ENCODE results near the gene TBC1D30. TPM values are rescaled to one million over a fixed set of nuclear protein-coding genes. Genes with fewer than 3 reads are reported as not detected.
"Not testable (repeated sequence)": the region's sequence is repeated elsewhere in the genome, so short reads cannot be mapped to it uniquely, and the experiment has no call there.

The TBC1D30 gene
- total and polyA plus RNA-seq, 4 donors, result 0.46 to 2.2 (median 0.70) TPM

DNA sequence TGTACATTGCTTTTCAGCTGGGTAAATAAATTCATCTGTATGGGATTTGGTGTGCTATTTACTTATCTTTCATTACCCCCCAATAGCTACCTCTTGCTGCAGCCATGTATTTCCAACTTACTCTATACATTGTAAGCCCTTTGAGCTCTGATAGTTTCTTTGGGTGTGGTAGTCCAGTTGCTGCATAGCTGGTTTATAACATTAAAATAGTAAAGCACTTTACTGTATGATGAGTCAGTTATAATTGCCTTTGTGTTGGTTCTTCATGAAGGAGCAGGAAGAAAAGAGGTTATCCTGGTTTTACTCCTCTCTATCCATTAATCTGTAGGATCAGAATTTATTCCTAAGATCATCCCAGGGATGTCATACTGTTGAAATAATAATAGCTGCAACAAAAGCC is 15.7 kb downstream of the TBC1D30 start:
- no peak for TF ChIP-seq GABPA (IDR thresholded peaks at IDR 0.05 in 1 of 2, conservative IDR thresholded peaks at IDR 0.05 in 1 of 2)
- no peak for DNase-seq (ENCODE audit: low spot score)
- Histone ChIP-seq H3K9me3 (ENCODE audit: control insufficient read depth in 4 of 4, low read length in 3 of 4) (no peaks in the 10 kb centered on the region), H3K4me1 (ENCODE audit: control insufficient read depth in 4 of 4, insufficient read depth in 4 of 4, low read length in 3 of 4) (no peaks in the 10 kb centered on the region), H3K27ac (ENCODE audit: low read depth in 1 of 2, low read length in 2 of 2) (no peak overlapping the region), H3K4me3 (ENCODE audit: low read depth in 1 of 3, low read length in 3 of 3) (no peak overlapping the region), H3K9ac (ENCODE audit: low read depth in 1 of 2, low read length in 2 of 2) (no peak overlapping the region), H3K36me3 (ENCODE audit: control insufficient read depth in 4 of 4, insufficient read depth in 3 of 4, low read depth in 1 of 4, low read length in 3 of 4) (no peaks in the 10 kb centered on the region), H3K27me3 (ENCODE audit: control insufficient read depth in 4 of 4, insufficient read depth in 4 of 4, low read length in 3 of 4) (no peaks in the 10 kb centered on the region)

GRCh38 chr12:64840949-64841717 is 16.7 kb downstream of the TBC1D30 start:
- Histone ChIP-seq H3K4me3 (ENCODE audit: low read depth in 1 of 3, low read length in 3 of 3) (no peak overlapping the region), H3K36me3 (ENCODE audit: control insufficient read depth in 4 of 4, insufficient read depth in 3 of 4, low read depth in 1 of 4, low read length in 3 of 4) (no peaks in the 10 kb centered on the region), H3K4me1 (ENCODE audit: control insufficient read depth in 4 of 4, insufficient read depth in 4 of 4, low read length in 3 of 4) (no peaks in the 10 kb centered on the region), H3K9ac (ENCODE audit: low read depth in 1 of 2, low read length in 2 of 2) (no peak overlapping the region), H3K27me3 (ENCODE audit: control insufficient read depth in 4 of 4, insufficient read depth in 4 of 4, low read length in 3 of 4) (no peaks in the 10 kb centered on the region), H3K27ac (ENCODE audit: low read depth in 1 of 2, low read length in 2 of 2) (no peak overlapping the region), H3K9me3 (ENCODE audit: control insufficient read depth in 4 of 4, low read length in 3 of 4) (no peaks in the 10 kb centered on the region)
- TF ChIP-seq RXRA (IDR thresholded peaks at IDR 0.05), result no peak
- no peak for TF ChIP-seq HNF4A (conservative IDR thresholded peaks at IDR 0.05)
- TF ChIP-seq JUND (IDR thresholded peaks at IDR 0.05), result no peak
- TF ChIP-seq TAF1 (conservative IDR thresholded peaks at IDR 0.05), result no peak
- TF ChIP-seq, protein P1, sequence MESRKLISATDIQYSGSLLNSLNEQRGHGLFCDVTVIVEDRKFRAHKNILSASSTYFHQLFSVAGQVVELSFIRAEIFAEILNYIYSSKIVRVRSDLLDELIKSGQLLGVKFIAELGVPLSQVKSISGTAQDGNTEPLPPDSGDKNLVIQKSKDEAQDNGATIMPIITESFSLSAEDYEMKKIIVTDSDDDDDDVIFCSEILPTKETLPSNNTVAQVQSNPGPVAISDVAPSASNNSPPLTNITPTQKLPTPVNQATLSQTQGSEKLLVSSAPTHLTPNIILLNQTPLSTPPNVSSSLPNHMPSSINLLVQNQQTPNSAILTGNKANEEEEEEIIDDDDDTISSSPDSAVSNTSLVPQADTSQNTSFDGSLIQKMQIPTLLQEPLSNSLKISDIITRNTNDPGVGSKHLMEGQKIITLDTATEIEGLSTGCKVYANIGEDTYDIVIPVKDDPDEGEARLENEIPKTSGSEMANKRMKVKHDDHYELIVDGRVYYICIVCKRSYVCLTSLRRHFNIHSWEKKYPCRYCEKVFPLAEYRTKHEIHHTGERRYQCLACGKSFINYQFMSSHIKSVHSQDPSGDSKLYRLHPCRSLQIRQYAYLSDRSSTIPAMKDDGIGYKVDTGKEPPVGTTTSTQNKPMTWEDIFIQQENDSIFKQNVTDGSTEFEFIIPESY (IDR thresholded peaks at IDR 0.05), result no peak
- no peak for TF ChIP-seq HNF4G (IDR thresholded peaks at IDR 0.05)
- TF ChIP-seq MAX (IDR thresholded peaks at IDR 0.05), result no peak
- no peak for TF ChIP-seq EGR1 (IDR thresholded peaks at IDR 0.05; ENCODE audit: low read depth in 2 of 2)
- TF ChIP-seq YY1 (IDR thresholded peaks at IDR 0.05), result no peak
- TF ChIP-seq, protein P2, sequence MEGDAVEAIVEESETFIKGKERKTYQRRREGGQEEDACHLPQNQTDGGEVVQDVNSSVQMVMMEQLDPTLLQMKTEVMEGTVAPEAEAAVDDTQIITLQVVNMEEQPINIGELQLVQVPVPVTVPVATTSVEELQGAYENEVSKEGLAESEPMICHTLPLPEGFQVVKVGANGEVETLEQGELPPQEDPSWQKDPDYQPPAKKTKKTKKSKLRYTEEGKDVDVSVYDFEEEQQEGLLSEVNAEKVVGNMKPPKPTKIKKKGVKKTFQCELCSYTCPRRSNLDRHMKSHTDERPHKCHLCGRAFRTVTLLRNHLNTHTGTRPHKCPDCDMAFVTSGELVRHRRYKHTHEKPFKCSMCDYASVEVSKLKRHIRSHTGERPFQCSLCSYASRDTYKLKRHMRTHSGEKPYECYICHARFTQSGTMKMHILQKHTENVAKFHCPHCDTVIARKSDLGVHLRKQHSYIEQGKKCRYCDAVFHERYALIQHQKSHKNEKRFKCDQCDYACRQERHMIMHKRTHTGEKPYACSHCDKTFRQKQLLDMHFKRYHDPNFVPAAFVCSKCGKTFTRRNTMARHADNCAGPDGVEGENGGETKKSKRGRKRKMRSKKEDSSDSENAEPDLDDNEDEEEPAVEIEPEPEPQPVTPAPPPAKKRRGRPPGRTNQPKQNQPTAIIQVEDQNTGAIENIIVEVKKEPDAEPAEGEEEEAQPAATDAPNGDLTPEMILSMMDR (IDR thresholded peaks at IDR 0.05; ENCODE audit: low read depth, low read length, missing input control), result no peak
- no peak for TF ChIP-seq GABPA (IDR thresholded peaks at IDR 0.05 in 1 of 2, conservative IDR thresholded peaks at IDR 0.05 in 1 of 2)
- no peak for TF ChIP-seq ATF3 (IDR thresholded peaks at IDR 0.05)
- TF ChIP-seq, protein P3, sequence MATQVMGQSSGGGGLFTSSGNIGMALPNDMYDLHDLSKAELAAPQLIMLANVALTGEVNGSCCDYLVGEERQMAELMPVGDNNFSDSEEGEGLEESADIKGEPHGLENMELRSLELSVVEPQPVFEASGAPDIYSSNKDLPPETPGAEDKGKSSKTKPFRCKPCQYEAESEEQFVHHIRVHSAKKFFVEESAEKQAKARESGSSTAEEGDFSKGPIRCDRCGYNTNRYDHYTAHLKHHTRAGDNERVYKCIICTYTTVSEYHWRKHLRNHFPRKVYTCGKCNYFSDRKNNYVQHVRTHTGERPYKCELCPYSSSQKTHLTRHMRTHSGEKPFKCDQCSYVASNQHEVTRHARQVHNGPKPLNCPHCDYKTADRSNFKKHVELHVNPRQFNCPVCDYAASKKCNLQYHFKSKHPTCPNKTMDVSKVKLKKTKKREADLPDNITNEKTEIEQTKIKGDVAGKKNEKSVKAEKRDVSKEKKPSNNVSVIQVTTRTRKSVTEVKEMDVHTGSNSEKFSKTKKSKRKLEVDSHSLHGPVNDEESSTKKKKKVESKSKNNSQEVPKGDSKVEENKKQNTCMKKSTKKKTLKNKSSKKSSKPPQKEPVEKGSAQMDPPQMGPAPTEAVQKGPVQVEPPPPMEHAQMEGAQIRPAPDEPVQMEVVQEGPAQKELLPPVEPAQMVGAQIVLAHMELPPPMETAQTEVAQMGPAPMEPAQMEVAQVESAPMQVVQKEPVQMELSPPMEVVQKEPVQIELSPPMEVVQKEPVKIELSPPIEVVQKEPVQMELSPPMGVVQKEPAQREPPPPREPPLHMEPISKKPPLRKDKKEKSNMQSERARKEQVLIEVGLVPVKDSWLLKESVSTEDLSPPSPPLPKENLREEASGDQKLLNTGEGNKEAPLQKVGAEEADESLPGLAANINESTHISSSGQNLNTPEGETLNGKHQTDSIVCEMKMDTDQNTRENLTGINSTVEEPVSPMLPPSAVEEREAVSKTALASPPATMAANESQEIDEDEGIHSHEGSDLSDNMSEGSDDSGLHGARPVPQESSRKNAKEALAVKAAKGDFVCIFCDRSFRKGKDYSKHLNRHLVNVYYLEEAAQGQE (IDR thresholded peaks at IDR 0.05), result no peak
- no peak for TF ChIP-seq SP1 (IDR thresholded peaks at IDR 0.05)
- no peak for TF ChIP-seq FOXA1 (IDR thresholded peaks at IDR 0.05)
- no peak for TF ChIP-seq RAD21 (IDR thresholded peaks at IDR 0.05)
- no peak for TF ChIP-seq NR2F2 (IDR thresholded peaks at IDR 0.05)
- no peak for TF ChIP-seq FOXA2 (IDR thresholded peaks at IDR 0.05)
- no peak for DNase-seq (ENCODE audit: low spot score)
- WGBS, result 94% methylated on average over 5 of the region's 5 CpGs

GRCh38 chr12:64848409-64848808 is 24.0 kb downstream of the TBC1D30 start:
- not testable (repeated sequence) for H3K4me1 ChIP-seq (ENCODE audit: control insufficient read depth in 4 of 4, insufficient read depth in 4 of 4, low read length in 3 of 4); H3K4me3 ChIP-seq (ENCODE audit: low read depth in 1 of 3, low read length in 3 of 3); H3K36me3 ChIP-seq (ENCODE audit: control insufficient read depth in 4 of 4, insufficient read depth in 3 of 4, low read depth in 1 of 4, low read length in 3 of 4); DNase-seq (ENCODE audit: low spot score); H3K27ac ChIP-seq (ENCODE audit: low read depth in 1 of 2, low read length in 2 of 2); H3K9ac ChIP-seq (ENCODE audit: low read depth in 1 of 2, low read length in 2 of 2); H3K27me3 ChIP-seq (ENCODE audit: control insufficient read depth in 4 of 4, insufficient read depth in 4 of 4, low read length in 3 of 4); H3K9me3 ChIP-seq (ENCODE audit: control insufficient read depth in 4 of 4, low read length in 3 of 4)
- 93% methylated on average over 4 of the region's 4 CpGs for WGBS
